Muscle layer of colon (tissue), 2 donors: Measurements from ENCODE around the gene SLC29A4.
"Not testable (repeated sequence)": the region's sequence is repeated elsewhere in the genome, so short reads cannot be mapped to it uniquely, and the experiment has no call there.

Source experiments
- H3K27ac ChIP-seq: one replicate; pipeline ENCODE4 v1.7.0; 2013; ENCODE audit warnings: low read depth, mild to moderate bottlenecking, low read length, moderate library complexity
- H3K27me3 ChIP-seq, 2 donors: one replicate each; pipeline ENCODE4 v1.7.0; 2013; ENCODE audit warnings: low read length in 2 of 2, mild to moderate bottlenecking in 2 of 2; ENCODE audit not compliant: insufficient read depth in 2 of 2, control insufficient read depth in 1 of 2
- H3K36me3 ChIP-seq: one replicate; pipeline ENCODE4 v1.7.0; 2013; ENCODE audit warnings: mild to moderate bottlenecking, low read length; ENCODE audit not compliant: insufficient read depth
- H3K4me1 ChIP-seq: one replicate; pipeline ENCODE4 v1.7.0; 2013; ENCODE audit warnings: mild to moderate bottlenecking, low read length; ENCODE audit not compliant: insufficient read depth
- H3K4me3 ChIP-seq, 2 donors: one replicate each; pipeline ENCODE4 v1.7.0; 2013; ENCODE audit warnings: low read length in 2 of 2, low read depth in 1 of 2, mild to moderate bottlenecking in 1 of 2, moderate library complexity in 1 of 2
- H3K9ac ChIP-seq: one replicate; pipeline ENCODE4 v1.7.0; 2013; ENCODE audit warnings: low read length
- H3K9me3 ChIP-seq: one replicate; pipeline ENCODE4 v1.7.0; 2013; ENCODE audit warnings: mild to moderate bottlenecking, low read length
- donor health status: abdominal sarcoma.
- donor health status: Adenocarcinoma of cecum.

The SLC29A4 gene

GRCh38 chr7:5263066-5263465, 19.7 kb upstream of the SLC29A4 start:
- H3K27ac ChIP-seq, H3K27me3 ChIP-seq, H3K9ac ChIP-seq, H3K36me3 ChIP-seq, H3K4me1 ChIP-seq, H3K9me3 ChIP-seq, H3K4me3 ChIP-seq: not testable (repeated sequence)

GRCh38 chr7:5265320-5266190, 17.2 kb upstream of the SLC29A4 start:
- H3K27ac ChIP-seq, result no peak overlapping the region
- no peak overlapping the region for H3K9ac ChIP-seq
- no peak overlapping the region for H3K4me3 ChIP-seq
- H3K36me3 ChIP-seq, result no peaks in the 10 kb centered on the region
- H3K4me1 ChIP-seq, result no peaks in the 10 kb centered on the region
- no peaks in the 10 kb centered on the region for H3K9me3 ChIP-seq
- no peaks in the 10 kb centered on the region for H3K27me3 ChIP-seq

GRCh38 chr7:5266191-5267028, 16.3 kb upstream of the SLC29A4 start:
- no peak overlapping the region for H3K9ac ChIP-seq
- H3K9me3 ChIP-seq, result no peaks in the 10 kb centered on the region
- no peaks in the 10 kb centered on the region for H3K27me3 ChIP-seq

GRCh38 chr7:5267829-5268228, 14.9 kb upstream of the SLC29A4 start:
- H3K9ac ChIP-seq, H3K36me3 ChIP-seq, H3K4me3 ChIP-seq, H3K9me3 ChIP-seq, H3K27me3 ChIP-seq, H3K27ac ChIP-seq, H3K4me1 ChIP-seq: not testable (repeated sequence)

More at GRCh38 chr7:5266191-5267028, 16.3 kb upstream of the SLC29A4 start:
- no peak overlapping the region for H3K27ac ChIP-seq
- H3K4me1 ChIP-seq, result no peaks in the 10 kb centered on the region
- no peak overlapping the region for H3K4me3 ChIP-seq
- no peaks in the 10 kb centered on the region for H3K36me3 ChIP-seq

GRCh38 chr7:5269992-5270657, 12.6 kb upstream of the SLC29A4 start:
- H3K27me3 ChIP-seq, H3K4me1 ChIP-seq, H3K9me3 ChIP-seq, H3K4me3 ChIP-seq, H3K27ac ChIP-seq, H3K9ac ChIP-seq, H3K36me3 ChIP-seq: not testable (repeated sequence)

GRCh38 chr7:5270788-5271187, 12.0 kb upstream of the SLC29A4 start:
- H3K9ac ChIP-seq, result no peak overlapping the region
- no peak overlapping the region for H3K27ac ChIP-seq
- no peaks in the 10 kb centered on the region for H3K27me3 ChIP-seq
- no peaks in the 10 kb centered on the region for H3K9me3 ChIP-seq
- no peaks in the 10 kb centered on the region for H3K4me1 ChIP-seq
- no peak overlapping the region for H3K4me3 ChIP-seq
- H3K36me3 ChIP-seq, result no peaks in the 10 kb centered on the region

- H3K27ac ChIP-seq, result not testable (repeated sequence)
Measured at GRCh38 chr7:5273831-5274405, 8.8 kb upstream of the SLC29A4 start.

GRCh38 chr7:5274441-5274840, 8.3 kb upstream of the SLC29A4 start:
- H3K27ac ChIP-seq, result no peak overlapping the region
- H3K4me3 ChIP-seq, result no peak overlapping the region
- H3K4me1 ChIP-seq, result no peaks in the 10 kb centered on the region
- H3K27me3 ChIP-seq, result no peaks in the 10 kb centered on the region
- H3K9me3 ChIP-seq, result no peaks in the 10 kb centered on the region
- no peaks in the 10 kb centered on the region for H3K36me3 ChIP-seq
- H3K9ac ChIP-seq, result no peak overlapping the region

More at GRCh38 chr7:5273831-5274405, 8.8 kb upstream of the SLC29A4 start:
- H3K4me3 ChIP-seq, H3K9me3 ChIP-seq, H3K9ac ChIP-seq, H3K36me3 ChIP-seq, H3K27me3 ChIP-seq, H3K4me1 ChIP-seq: not testable (repeated sequence)

GRCh38 chr7:5274985-5275431, 7.7 kb upstream of the SLC29A4 start:
- not testable (repeated sequence) for H3K9ac ChIP-seq, H3K4me1 ChIP-seq, H3K27ac ChIP-seq, H3K36me3 ChIP-seq, H3K4me3 ChIP-seq, H3K27me3 ChIP-seq, H3K9me3 ChIP-seq

GRCh38 chr7:5275510-5275909, 7.2 kb upstream of the SLC29A4 start:
- H3K36me3 ChIP-seq, H3K27me3 ChIP-seq, H3K27ac ChIP-seq, H3K9me3 ChIP-seq, H3K4me3 ChIP-seq, H3K4me1 ChIP-seq, H3K9ac ChIP-seq: not testable (repeated sequence)

GRCh38 chr7:5276123-5276522, 6.6 kb upstream of the SLC29A4 start:
- H3K27me3 ChIP-seq, H3K27ac ChIP-seq, H3K4me3 ChIP-seq, H3K36me3 ChIP-seq, H3K9me3 ChIP-seq, H3K9ac ChIP-seq, H3K4me1 ChIP-seq: not testable (repeated sequence)
